PC-9 (cell line): ENCODE measurements around the gene METTL26. TPM values are rescaled to one million over a fixed set of nuclear protein-coding genes. Genes with fewer than 3 reads are reported as not detected.
"Not testable (repeated sequence)": the region's sequence is repeated elsewhere in the genome, so short reads cannot be mapped to it uniquely, and the experiment has no call there.

Experiments
- BruUV-seq: library from RNA; stranded (reverse); fragments of 400-500 nt; replicated peaks from 2 replicates; lab custom pipeline; 2021; lab: Mats Ljungman, UMichigan
- CTCF ChIA-PET: fragments of 300-600 bp; sonication (Branson Sonifier 250); formaldehyde crosslinking; loops from one replicate; lab custom pipeline; 2022; ENCODE audit warnings: antibody characterized with exemption; lab: Charles Lee
- POLR2A ChIA-PET: fragments of 300-600 bp; sonication (Branson Sonifier 250); formaldehyde crosslinking; loops from one replicate; lab custom pipeline; 2022; ENCODE audit warnings: antibody characterized with exemption; ENCODE audit not compliant: unreplicated experiment; lab: Charles Lee
- DNase-seq, 2 experiments: peaks; one replicate each; pipeline versions ENCODE4 v3.0.0 to v3.0.0-alpha.2; 2015 to 2022; ENCODE audit warnings: mixed read lengths in 1 of 2
- H2AFZ ChIP-seq: fragments of 200-600 bp; sonication (generic); 2 replicates; pipeline ENCODE4 v1.8.1; 2017; ENCODE audit warnings: antibody characterized with exemption
- H3F3A ChIP-seq: fragments of 200-600 bp; sonication (generic); 2 replicates; pipeline ENCODE4 v1.8.1; 2017; ENCODE audit warnings: antibody characterized with exemption, mild to moderate bottlenecking, low read depth; ENCODE audit not compliant: insufficient read depth
- H3K27ac ChIP-seq: fragments of 200-600 bp; sonication (generic); 2 replicates; pipeline ENCODE4 v1.6.1; 2016; ENCODE audit warnings: mixed run types
- H3K27me3 ChIP-seq: fragments of 200-600 bp; sonication (generic); 2 replicates; pipeline ENCODE4 v1.6.1; 2016; ENCODE audit warnings: low read depth, mixed run types; ENCODE audit not compliant: insufficient read depth
- H3K36me3 ChIP-seq: fragments of 200-600 bp; sonication (generic); 2 replicates; pipeline ENCODE4 v1.6.1; 2016; ENCODE audit warnings: low read depth, mixed run types
- H3K4me1 ChIP-seq: fragments of 200-600 bp; sonication (generic); replicated peaks from 2 replicates; pipeline ENCODE4 v1.6.1; 2016; ENCODE audit warnings: mixed run types; ENCODE audit not compliant: insufficient read depth
- H3K4me2 ChIP-seq: fragments of 200-600 bp; sonication (generic); 2 replicates; pipeline ENCODE4 v1.6.1; 2017; ENCODE audit warnings: mixed run types
- H3K4me3 ChIP-seq: fragments of 200-600 bp; sonication (generic); 2 replicates; pipeline ENCODE4 v1.6.1; 2016; ENCODE audit warnings: mixed run types
- H3K79me2 ChIP-seq: fragments of 200-600 bp; sonication (generic); 2 replicates; pipeline ENCODE4 v1.6.1; 2017; ENCODE audit warnings: low read depth, mixed run types
- H3K9me2 ChIP-seq: fragments of 200-600 bp; sonication (generic); 2 replicates; pipeline ENCODE4 v1.8.1; 2017; ENCODE audit warnings: mild to moderate bottlenecking; ENCODE audit not compliant: insufficient read depth
- H3K9me3 ChIP-seq: fragments of 200-600 bp; sonication (generic); 2 replicates; pipeline ENCODE4 v1.8.1; 2016; ENCODE audit warnings: low read depth; ENCODE audit not compliant: insufficient read depth
- H4K20me1 ChIP-seq: fragments of 200-600 bp; sonication (generic); 2 replicates; pipeline ENCODE4 v1.8.1; 2017; ENCODE audit not compliant: insufficient read depth
- CTCF ChIP-seq: fragments of 200-600 bp; sonication (generic); conservative IDR thresholded peaks from 2 replicates; pipeline ENCODE4 v1.6.1; 2017; ENCODE audit warnings: mixed run types, antibody characterized with exemption, mild to moderate bottlenecking, moderate library complexity
- EZH2 ChIP-seq: fragments of 200-600 bp; sonication (generic); IDR thresholded peaks from 2 replicates; pipeline ENCODE4 v1.8.0; 2017; ENCODE audit warnings: antibody characterized with exemption, low read depth
- intact Hi-C: fragments of 100-400 bp; cut with micrococcal nuclease; formaldehyde crosslinking; loops from one replicate; pipeline ENCODE4 v1.10.0; 2022; ENCODE audit not compliant: unreplicated experiment
- total RNA-seq: library from RNA; stranded (reverse); gene quantifications from 2 replicates; pipeline ENCODE4 v1.2.3, GENCODE V29; 2021

Gene METTL26
- total RNA-seq, 1 experiment from 2014 or later, result 144 TPM

GRCh38 chr16:600781-601180 lies 35.3 kb downstream of the METTL26 start:
- no peaks in the 10 kb centered on the region for H3K4me1 ChIP-seq
- no peaks in the 10 kb centered on the region for H3K36me3 ChIP-seq
- POLR2A ChIA-PET, result interaction anchor here (0.7 kb wide), 1 partner anchor 28 kb away, joined by 4 read pairs; no protein-coding TSS in a partner anchor
- H3F3A ChIP-seq, result peaks cover 9% of the 10 kb centered on the region; the same call in 1 of the 2 replicates
- H3K4me3 ChIP-seq, result no peak overlapping the region
- TF ChIP-seq EZH2 (no peak), CTCF (no peak; the same call in 1 of the 2 replicates)
- H3K9me2 ChIP-seq, result no peaks in the 10 kb centered on the region
- H3K4me2 ChIP-seq, result no peak overlapping the region
- intact Hi-C loops, result no loop called here
- DNase-seq, result no peak
- peaks cover 30% of the 10 kb centered on the region for H3K79me2 ChIP-seq
- no TSS peak for BruUV-seq
- CTCF ChIA-PET, result interaction anchor here (0.8 kb wide), 1 partner anchor 9 kb away, joined by 3 read pairs; no protein-coding TSS in a partner anchor
- no peak overlapping the region for H2AFZ ChIP-seq
- H3K9me3 ChIP-seq, result no peaks in the 10 kb centered on the region
- no peaks in the 10 kb centered on the region for H3K27me3 ChIP-seq
- peaks cover 19% of the 10 kb centered on the region for H4K20me1 ChIP-seq
- H3K27ac ChIP-seq, result no peak overlapping the region

GRCh38 chr16:598823-599739 lies 37.0 kb downstream of the METTL26 start:
- H3K4me3 ChIP-seq, result no peak overlapping the region
- DNase-seq, result no peak
- intact Hi-C loops, result no loop called here
- no peaks in the 10 kb centered on the region for H3K9me2 ChIP-seq
- peaks cover 39% of the 10 kb centered on the region for H3K79me2 ChIP-seq
- no peaks in the 10 kb centered on the region for H3K27me3 ChIP-seq
- H3K27ac ChIP-seq, result no peak overlapping the region
- H3K4me2 ChIP-seq, result no peak overlapping the region
- peaks cover 9% of the 10 kb centered on the region; the same call in 1 of the 2 replicates for H3F3A ChIP-seq
- ChIA-PET CTCF (no interaction called here), POLR2A (no interaction called here)
- peaks cover 5% of the 10 kb centered on the region for H3K4me1 ChIP-seq
- H3K9me3 ChIP-seq, result no peaks in the 10 kb centered on the region
- no peaks in the 10 kb centered on the region for H3K36me3 ChIP-seq
- no TSS peak for BruUV-seq
- H4K20me1 ChIP-seq, result peaks cover 26% of the 10 kb centered on the region
- TF ChIP-seq EZH2 (no peak), CTCF (no peak)
- no peak overlapping the region for H2AFZ ChIP-seq

- BruUV-seq, H2AFZ ChIP-seq, DNase-seq, intact Hi-C loops, H3K9me3 ChIP-seq, H3K27me3 ChIP-seq, H3K4me2 ChIP-seq, POLR2A ChIA-PET, H3K4me3 ChIP-seq, H3K9me2 ChIP-seq, H3K36me3 ChIP-seq, CTCF ChIA-PET, H3K27ac ChIP-seq: not testable (repeated sequence)
- H4K20me1 ChIP-seq, result peaks cover 37% of the 10 kb centered on the region
- peaks cover 43% of the 10 kb centered on the region for H3K79me2 ChIP-seq
- H3K4me1 ChIP-seq, result peaks cover 19% of the 10 kb centered on the region
- peaks cover 23% of the 10 kb centered on the region for H3F3A ChIP-seq
Measured at GRCh38 chr16:597655-598054, 38.5 kb downstream of the METTL26 start.
